ENCODE measurements around the gene CAPZB.
A peak's percentile ranks its signal among the peaks of the same experiment; 100 is the strongest.

The CAPZB gene

DNA sequence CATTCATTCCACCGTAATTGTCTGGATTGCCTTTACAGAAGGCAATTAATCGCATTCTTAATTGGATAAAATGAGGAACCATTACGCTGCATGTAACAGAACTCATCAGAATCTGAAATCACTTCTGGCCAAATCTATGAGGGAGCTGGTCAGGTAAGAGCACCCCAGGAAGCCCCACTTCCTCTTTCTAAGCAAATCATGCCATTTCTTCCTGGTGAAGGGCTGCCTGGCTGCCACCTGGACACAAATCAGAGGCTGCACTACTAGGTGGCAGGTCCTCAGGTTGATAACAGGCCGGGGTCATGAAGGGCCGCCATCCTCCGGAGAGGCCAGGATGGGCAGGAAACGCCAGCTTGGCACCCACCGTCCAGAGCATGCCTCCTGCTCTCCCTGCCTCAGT, 73.7 kb downstream of the CAPZB start:
- no peak overlapping the region for H3K9ac ChIP-seq (ENCODE audit: low read depth, low read length)
- no peaks in the 10 kb centered on the region for H3K27me3 ChIP-seq (ENCODE audit: insufficient read depth, low read length)
- peaks cover 7% of the 10 kb centered on the region; the same call in 1 of the 2 replicates for H3K4me1 ChIP-seq (ENCODE audit: insufficient read depth, low read length)
- H3K9me3 ChIP-seq (ENCODE audit: insufficient read depth, low read depth, low read length): no peaks in the 10 kb centered on the region
- H3K4me3 ChIP-seq (ENCODE audit: low read length): no peak overlapping the region
- H3K27ac ChIP-seq (ENCODE audit: low read depth, low read length): no peak overlapping the region
- WGBS: 93% methylated on average over 8 of the region's 8 CpGs
- H3K36me3 ChIP-seq (ENCODE audit: insufficient read depth, low read length): peaks cover 34% of the 10 kb centered on the region

GRCh38 chr1:19410393-19410792, 74.9 kb downstream of the CAPZB start:
- Histone ChIP-seq H3K36me3 (ENCODE audit: insufficient read depth, low read length) (peaks cover 21% of the 10 kb centered on the region), H3K27me3 (ENCODE audit: insufficient read depth, low read length) (no peaks in the 10 kb centered on the region), H3K27ac (ENCODE audit: low read depth, low read length) (no peak overlapping the region), H3K9me3 (ENCODE audit: insufficient read depth, low read depth, low read length) (no peaks in the 10 kb centered on the region), H3K4me3 (ENCODE audit: low read length) (no peak overlapping the region), H3K9ac (ENCODE audit: low read depth, low read length) (no peak overlapping the region), H3K4me1 (ENCODE audit: insufficient read depth, low read length) (peaks cover 20% of the 10 kb centered on the region; the same call in 1 of the 2 replicates)
- WGBS: 80% methylated on average over 5 of the region's 5 CpGs

- 95% methylated on average over 7 of the region's 7 CpGs for WGBS
- Histone ChIP-seq H3K36me3 (ENCODE audit: insufficient read depth, low read length) (peaks cover 19% of the 10 kb centered on the region), H3K9ac (ENCODE audit: low read depth, low read length) (no peak overlapping the region), H3K27ac (ENCODE audit: low read depth, low read length) (no peak overlapping the region), H3K27me3 (ENCODE audit: insufficient read depth, low read length) (no peaks in the 10 kb centered on the region), H3K4me3 (ENCODE audit: low read length) (no peak overlapping the region), H3K9me3 (ENCODE audit: insufficient read depth, low read depth, low read length) (no peaks in the 10 kb centered on the region), H3K4me1 (ENCODE audit: insufficient read depth, low read length) (peaks cover 23% of the 10 kb centered on the region; the same call in 1 of the 2 replicates)
Measured at GRCh38 chr1:19409477-19410341, 75.6 kb downstream of the CAPZB start.

DNA sequence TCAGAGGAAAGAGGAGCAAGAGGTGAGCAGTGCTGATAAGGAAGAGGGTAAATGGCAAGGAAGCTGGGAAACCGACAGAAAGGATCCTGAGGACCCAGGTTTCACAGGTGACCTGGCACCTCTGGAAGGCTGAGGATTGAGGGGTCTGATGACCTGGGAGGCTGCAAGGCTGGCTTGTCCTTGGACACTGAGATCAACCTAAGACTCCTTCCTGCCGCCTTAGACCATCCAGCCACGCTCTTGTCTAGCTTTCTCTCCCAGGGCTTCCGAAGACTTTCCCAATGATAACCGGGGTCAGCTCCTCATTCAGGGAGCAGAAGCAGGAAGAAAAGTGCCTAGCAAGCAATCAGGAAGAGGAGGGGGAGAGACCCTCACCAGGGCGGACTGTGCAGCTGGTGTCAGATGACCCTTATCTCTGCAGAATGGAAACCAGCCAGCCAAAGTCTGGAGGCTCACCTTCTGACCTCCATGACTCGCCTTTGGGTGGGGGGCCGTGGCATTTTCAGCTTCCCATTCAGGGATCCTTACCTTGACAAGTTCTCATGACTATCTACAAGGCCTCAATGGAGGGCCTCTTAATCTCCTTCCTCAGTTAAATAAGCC, 77.7 kb downstream of the CAPZB start:
- Histone ChIP-seq H3K27me3 (ENCODE audit: insufficient read depth, low read length) (no peaks in the 10 kb centered on the region), H3K9ac (ENCODE audit: low read depth, low read length) (no peak overlapping the region), H3K9me3 (ENCODE audit: insufficient read depth, low read depth, low read length) (no peaks in the 10 kb centered on the region), H3K4me1 (ENCODE audit: insufficient read depth, low read length) (peaks cover 23% of the 10 kb centered on the region; the same call in 1 of the 2 replicates), H3K4me3 (ENCODE audit: low read length) (no peak overlapping the region), H3K27ac (ENCODE audit: low read depth, low read length) (no peak overlapping the region), H3K36me3 (ENCODE audit: insufficient read depth, low read length) (peaks cover 19% of the 10 kb centered on the region)
- 85% methylated on average over 8 of the region's 8 CpGs for WGBS

GRCh38 chr1:19406680-19407079, 78.7 kb downstream of the CAPZB start:
- H3K4me1 ChIP-seq (ENCODE audit: insufficient read depth, low read length): peaks cover 32% of the 10 kb centered on the region
- no peak overlapping the region for H3K9ac ChIP-seq (ENCODE audit: low read depth, low read length)
- peaks cover 15% of the 10 kb centered on the region; the same call in 1 of the 2 replicates for H3K36me3 ChIP-seq (ENCODE audit: insufficient read depth, low read length)
- H3K27ac ChIP-seq (ENCODE audit: low read depth, low read length): no peak overlapping the region; the same call in 1 of the 2 replicates
- no peaks in the 10 kb centered on the region for H3K9me3 ChIP-seq (ENCODE audit: insufficient read depth, low read depth, low read length)
- H3K4me3 ChIP-seq (ENCODE audit: low read length): no peak overlapping the region
- no peaks in the 10 kb centered on the region for H3K27me3 ChIP-seq (ENCODE audit: insufficient read depth, low read length)
- WGBS: 94% methylated on average over 5 of the region's 5 CpGs

DNA sequence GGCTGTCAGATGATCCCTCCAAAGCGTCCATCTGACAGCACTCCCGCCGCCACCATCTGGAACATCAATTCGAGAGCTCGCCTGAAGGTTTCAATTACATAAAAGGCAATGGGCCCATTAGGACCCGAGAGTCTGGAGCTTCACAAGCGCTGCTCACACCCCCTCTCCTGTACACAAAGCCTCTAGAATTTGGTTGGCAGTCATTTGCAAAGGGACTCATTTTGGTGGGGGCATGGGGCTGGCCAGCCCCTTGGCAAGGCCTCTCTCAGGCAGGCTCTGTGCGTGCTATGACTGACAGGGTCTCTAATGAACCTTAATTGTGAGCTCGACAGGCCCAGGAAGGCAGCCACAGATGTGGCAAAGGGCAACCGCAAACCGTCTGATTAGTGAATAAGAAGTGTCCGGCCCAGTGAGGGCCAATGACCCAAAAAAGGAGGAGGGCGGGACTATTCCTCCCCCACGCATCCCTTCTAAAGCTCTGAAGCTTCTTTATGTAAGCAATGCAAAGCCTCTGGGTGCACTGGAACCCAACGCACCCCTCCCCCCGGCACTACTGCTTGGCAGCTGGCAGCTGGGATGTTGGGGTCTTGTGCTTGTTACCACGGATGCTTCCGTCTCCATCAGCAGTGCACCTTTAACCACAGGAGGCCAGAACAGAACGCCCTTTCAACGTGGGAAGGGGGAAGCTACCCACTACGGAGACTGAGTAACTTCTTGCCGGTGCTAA, 79.4 kb downstream of the CAPZB start:
- no peaks in the 10 kb centered on the region for H3K27me3 ChIP-seq (ENCODE audit: insufficient read depth, low read length)
- peaks cover 12% of the 10 kb centered on the region; the same call in 1 of the 2 replicates for H3K36me3 ChIP-seq (ENCODE audit: insufficient read depth, low read length)
- peaks cover 38% of the 10 kb centered on the region for H3K4me1 ChIP-seq (ENCODE audit: insufficient read depth, low read length)
- no peak overlapping the region; the same call in 1 of the 2 replicates for H3K27ac ChIP-seq (ENCODE audit: low read depth, low read length)
- no peak overlapping the region for H3K4me3 ChIP-seq (ENCODE audit: low read length)
- no peak overlapping the region for H3K9ac ChIP-seq (ENCODE audit: low read depth, low read length)
- no peaks in the 10 kb centered on the region for H3K9me3 ChIP-seq (ENCODE audit: insufficient read depth, low read depth, low read length)
- 73% methylated on average over 22 of the region's 22 CpGs for WGBS

GRCh38 chr1:19405195-19405760, 80.1 kb downstream of the CAPZB start:
- H3K27me3 ChIP-seq (ENCODE audit: insufficient read depth, low read length): no peaks in the 10 kb centered on the region
- H3K9me3 ChIP-seq (ENCODE audit: insufficient read depth, low read depth, low read length): no peaks in the 10 kb centered on the region
- no peak overlapping the region for H3K27ac ChIP-seq (ENCODE audit: low read depth, low read length)
- WGBS: 85% methylated on average over 10 of the region's 10 CpGs
- no peak overlapping the region for H3K4me3 ChIP-seq (ENCODE audit: low read length)
- peaks cover 12% of the 10 kb centered on the region; the same call in 1 of the 2 replicates for H3K36me3 ChIP-seq (ENCODE audit: insufficient read depth, low read length)
- H3K4me1 ChIP-seq (ENCODE audit: insufficient read depth, low read length): peaks cover 45% of the 10 kb centered on the region
- no peak overlapping the region for H3K9ac ChIP-seq (ENCODE audit: low read depth, low read length)

DNA sequence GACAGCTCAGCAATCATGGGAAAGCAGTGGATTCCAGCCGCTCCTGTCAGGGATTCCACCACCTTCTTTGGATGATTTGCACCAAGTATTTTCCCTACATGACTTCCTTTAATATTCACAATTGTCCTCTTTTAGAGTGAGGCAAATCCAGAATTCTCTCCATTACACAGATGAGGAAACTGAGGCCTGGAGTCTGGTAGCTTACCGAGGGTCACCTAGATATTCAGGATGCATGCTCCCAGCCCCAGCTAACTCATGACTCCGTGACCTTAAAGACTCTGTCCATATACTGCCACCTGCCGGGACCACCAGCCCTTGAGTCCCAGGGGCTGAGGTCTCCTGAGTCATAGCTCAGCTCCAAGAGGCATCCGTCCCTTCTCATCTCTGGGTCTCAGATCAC, 80.6 kb downstream of the CAPZB start:
- WGBS: 94% methylated on average over 5 of the region's 5 CpGs
- H3K9me3 ChIP-seq (ENCODE audit: insufficient read depth, low read depth, low read length): no peaks in the 10 kb centered on the region
- H3K4me1 ChIP-seq (ENCODE audit: insufficient read depth, low read length): peaks cover 48% of the 10 kb centered on the region
- H3K36me3 ChIP-seq (ENCODE audit: insufficient read depth, low read length): peaks cover 8% of the 10 kb centered on the region; the same call in 1 of the 2 replicates
- H3K9ac ChIP-seq (ENCODE audit: low read depth, low read length): no peak overlapping the region
- H3K27ac ChIP-seq (ENCODE audit: low read depth, low read length): no peak overlapping the region
- H3K4me3 ChIP-seq (ENCODE audit: low read length): no peak overlapping the region
- H3K27me3 ChIP-seq (ENCODE audit: insufficient read depth, low read length): no peaks in the 10 kb centered on the region

DNA sequence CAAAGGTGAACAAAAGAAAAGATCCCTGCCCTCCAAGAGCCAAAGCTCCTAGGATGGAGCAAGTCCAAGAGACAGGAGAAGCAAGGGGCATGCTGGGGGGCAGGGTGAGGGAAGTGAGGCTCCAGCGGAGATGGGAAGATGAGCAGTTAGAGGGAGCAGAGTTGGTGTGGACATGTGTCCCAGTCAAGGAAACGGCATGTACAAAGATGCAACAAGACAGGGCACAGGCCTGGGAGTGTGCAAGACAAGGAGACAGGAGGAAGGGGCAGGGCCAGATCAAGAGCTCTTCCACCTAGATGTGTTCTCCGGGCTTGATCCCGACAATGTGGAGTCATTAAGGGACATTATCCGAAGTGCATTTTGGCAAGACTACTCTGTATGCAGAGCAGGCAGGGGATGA, 82.1 kb downstream of the CAPZB start:
- Histone ChIP-seq H3K27me3 (ENCODE audit: insufficient read depth, low read length) (no peaks in the 10 kb centered on the region), H3K9me3 (ENCODE audit: insufficient read depth, low read depth, low read length) (no peaks in the 10 kb centered on the region), H3K36me3 (ENCODE audit: insufficient read depth, low read length) (peaks cover 4% of the 10 kb centered on the region; the same call in 1 of the 2 replicates), H3K9ac (ENCODE audit: low read depth, low read length) (no peak overlapping the region), H3K4me3 (ENCODE audit: low read length) (no peak overlapping the region), H3K4me1 (ENCODE audit: insufficient read depth, low read length) (peaks cover 48% of the 10 kb centered on the region), H3K27ac (ENCODE audit: low read depth, low read length) (no peak overlapping the region)
- 95% methylated on average over 5 of the region's 5 CpGs for WGBS

DNA sequence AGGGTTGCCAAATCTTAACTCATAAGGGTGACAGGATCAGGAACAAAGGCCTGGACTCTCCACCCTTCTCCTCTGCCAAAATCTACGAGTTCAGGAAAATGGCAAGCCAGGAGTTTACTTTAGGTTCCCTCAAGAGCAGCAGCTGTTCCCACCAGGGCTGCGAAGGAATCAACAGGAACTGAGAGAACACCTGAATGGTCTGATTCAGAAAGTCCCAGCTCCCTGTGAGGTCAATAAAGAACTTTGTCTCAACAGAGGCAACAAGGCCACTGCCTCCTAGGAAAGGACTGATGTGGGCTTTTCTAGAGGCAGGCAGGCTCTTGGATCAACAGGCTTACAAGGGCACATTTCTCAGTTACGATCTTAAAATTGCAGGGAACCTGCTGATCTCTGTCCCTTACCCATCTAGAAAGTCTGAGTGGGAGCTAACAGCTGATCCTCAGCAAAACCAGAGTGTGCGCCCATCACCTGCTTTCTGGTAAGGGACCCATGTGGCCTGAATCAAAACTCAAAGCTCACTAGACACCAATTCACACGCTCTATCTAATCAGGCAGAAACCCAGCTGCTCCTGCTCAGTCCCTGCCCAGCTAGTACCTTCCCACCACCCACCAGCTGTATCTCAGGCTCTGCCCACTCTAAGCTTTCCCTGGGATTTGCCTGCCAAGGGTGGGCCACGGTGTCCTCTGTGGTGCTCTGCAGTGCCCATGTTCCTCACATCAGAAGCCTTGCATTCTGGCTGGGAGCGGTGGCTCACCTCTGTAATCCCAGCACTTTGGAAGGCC, 83.1 kb downstream of the CAPZB start:
- Histone ChIP-seq H3K4me3 (ENCODE audit: low read length) (no peak overlapping the region), H3K27me3 (ENCODE audit: insufficient read depth, low read length) (no peaks in the 10 kb centered on the region), H3K36me3 (ENCODE audit: insufficient read depth, low read length) (no peaks in the 10 kb centered on the region; the same call in 1 of the 2 replicates), H3K27ac (ENCODE audit: low read depth, low read length) (peak overlapping the region; percentile 72; the same call in 1 of the 2 replicates), H3K4me1 (ENCODE audit: insufficient read depth, low read length) (peaks cover 45% of the 10 kb centered on the region), H3K9me3 (ENCODE audit: insufficient read depth, low read depth, low read length) (no peaks in the 10 kb centered on the region), H3K9ac (ENCODE audit: low read depth, low read length) (no peak overlapping the region)
- 91% methylated on average over 7 of the region's 7 CpGs for WGBS
